ENCODE measurements around the gene FBXO42. TPM values are rescaled to one million over a fixed set of nuclear protein-coding genes. Genes with fewer than 3 reads are reported as not detected.

FBXO42 gene
- total RNA-seq, 1 donor from 2014 or later = 25.6 TPM

GRCh38 chr1:16393570-16394521 lies 41.6 kb upstream of the FBXO42 start:
- Mint-ChIP-seq H3K9me3 (ENCODE audit: unreplicated experiment) (no peaks in the 10 kb centered on the region), H3K27me3 (ENCODE audit: low read depth, unreplicated experiment) (no peaks in the 10 kb centered on the region), H3K36me3 (ENCODE audit: low read depth, unreplicated experiment) (peaks cover 17% of the 10 kb centered on the region), H3K4me3 (ENCODE audit: unreplicated experiment) (no peak overlapping the region), H3K4me1 (ENCODE audit: low read depth, unreplicated experiment) (peaks cover 43% of the 10 kb centered on the region), H3K27ac (ENCODE audit: unreplicated experiment) (peak overlapping the region; percentile 26)
- no peak overlapping the region for H3K27ac ChIP-seq (ENCODE audit: low read depth, low read length)
- H4K20me1 ChIP-seq (ENCODE audit: insufficient read depth, low read length) = peaks cover 75% of the 10 kb centered on the region
- no peak overlapping the region for H3K4me3 ChIP-seq (ENCODE audit: insufficient read depth, low read depth, low read length)
- peaks cover 6% of the 10 kb centered on the region for H3K36me3 ChIP-seq (ENCODE audit: insufficient read depth, low read length)
- H3K9ac ChIP-seq (ENCODE audit: low read length) = no peak overlapping the region
- TF ChIP-seq EZH2 (IDR thresholded peaks at IDR 0.05; ENCODE audit: insufficient read depth, low read length) (no peak), CTCF (IDR thresholded peaks at IDR 0.05; ENCODE audit: insufficient read depth, low read depth, low read length) (no peak)
- H2AFZ ChIP-seq (ENCODE audit: low read depth, low read length) = no peak overlapping the region
- FAIRE-seq (no peak), DNase-seq (ENCODE audit: low read depth) (no peak)
- peaks cover 16% of the 10 kb centered on the region for H3K4me1 ChIP-seq (ENCODE audit: insufficient read depth, low read length)
- no peaks in the 10 kb centered on the region for H3K27me3 ChIP-seq (ENCODE audit: insufficient read depth, low read length)
- no peaks in the 10 kb centered on the region for H3K9me3 ChIP-seq (ENCODE audit: insufficient read depth, low read depth, low read length)
- H3K79me2 ChIP-seq (ENCODE audit: insufficient read depth, low read length) = peaks cover 80% of the 10 kb centered on the region
- H3K4me2 ChIP-seq (ENCODE audit: low read length) = no peak overlapping the region

GRCh38 chr1:16392740-16393569 lies 40.7 kb upstream of the FBXO42 start:
- peaks cover 2% of the 10 kb centered on the region for H3K9me3 Mint-ChIP-seq (ENCODE audit: unreplicated experiment)
- no peak for TF ChIP-seq EZH2 (IDR thresholded peaks at IDR 0.05; ENCODE audit: insufficient read depth, low read length)
- TF ChIP-seq CTCF (IDR thresholded peaks at IDR 0.05; ENCODE audit: insufficient read depth, low read depth, low read length) = no peak
- Histone ChIP-seq H3K4me3 (ENCODE audit: insufficient read depth, low read depth, low read length) (no peak overlapping the region), H3K4me2 (ENCODE audit: low read length) (no peak overlapping the region), H3K4me1 (ENCODE audit: insufficient read depth, low read length) (peaks cover 16% of the 10 kb centered on the region), H3K27me3 (ENCODE audit: insufficient read depth, low read length) (no peaks in the 10 kb centered on the region), H4K20me1 (ENCODE audit: insufficient read depth, low read length) (peaks cover 84% of the 10 kb centered on the region), H3K27ac (ENCODE audit: low read depth, low read length) (no peak overlapping the region), H2AFZ (ENCODE audit: low read depth, low read length) (no peak overlapping the region), H3K79me2 (ENCODE audit: insufficient read depth, low read length) (peaks cover 89% of the 10 kb centered on the region), H3K9me3 (ENCODE audit: insufficient read depth, low read depth, low read length) (no peaks in the 10 kb centered on the region), H3K9ac (ENCODE audit: low read length) (no peak overlapping the region), H3K36me3 (ENCODE audit: insufficient read depth, low read length) (peaks cover 6% of the 10 kb centered on the region)
- no peak for DNase-seq (ENCODE audit: low read depth)
- no peak for FAIRE-seq
- peaks cover 43% of the 10 kb centered on the region for H3K4me1 Mint-ChIP-seq (ENCODE audit: low read depth, unreplicated experiment)
- peak overlapping the region; percentile 2 for H3K27ac Mint-ChIP-seq (ENCODE audit: unreplicated experiment)
- H3K36me3 Mint-ChIP-seq (ENCODE audit: low read depth, unreplicated experiment) = peaks cover 17% of the 10 kb centered on the region
- H3K4me3 Mint-ChIP-seq (ENCODE audit: unreplicated experiment) = no peak overlapping the region
- H3K27me3 Mint-ChIP-seq (ENCODE audit: low read depth, unreplicated experiment) = no peaks in the 10 kb centered on the region

Measured in astrocyte (in vitro differentiated cells and primary cell).